Activated CD4-positive, alpha-beta T cell treated with anti-CD3 and anti-CD28 coated beads for 36 hours (primary cell): ENCODE data around the gene KCNAB1. TPM values are rescaled to one million over a fixed set of nuclear protein-coding genes. Genes with fewer than 3 reads are reported as not detected.

ENCODE experiments used
- ATAC-seq: fragments of 200-7000 bp; cut with Tn5 transposase; one replicate; pipeline ENCODE4 v1.10.0; 2021; ENCODE audit warnings: mild to moderate bottlenecking, moderate library complexity
- CTCF ChIA-PET: fragments of 350-600 bp; sonication (Branson Sonifier 250); formaldehyde crosslinking; loops from one replicate; lab custom pipeline; 2021; ENCODE audit warnings: antibody characterized with exemption; lab: Charles Lee
- POLR2A ChIA-PET: fragments of 350-600 bp; sonication (Branson Sonifier 250); formaldehyde crosslinking; loops from one replicate; lab custom pipeline; 2021; ENCODE audit warnings: antibody characterized with exemption, inconsistent platforms; lab: Charles Lee
- DNase-seq: peaks from one replicate; pipeline ENCODE4 v3.0.0-alpha.2; 2020
- H3K27ac Mint-ChIP-seq: one replicate; pipeline ENCODE4 v1.8.0; 2021; ENCODE audit warnings: mixed read lengths
- H3K27me3 Mint-ChIP-seq: one replicate; pipeline ENCODE4 v1.8.0; 2021; ENCODE audit warnings: mixed read lengths
- H3K36me3 Mint-ChIP-seq: one replicate; pipeline ENCODE4 v1.8.0; 2021; ENCODE audit warnings: low read depth, mixed read lengths
- H3K4me1 Mint-ChIP-seq: one replicate; pipeline ENCODE4 v1.8.0; 2021; ENCODE audit warnings: mixed read lengths
- H3K4me3 Mint-ChIP-seq: one replicate; pipeline ENCODE4 v1.8.0; 2021; ENCODE audit warnings: mild to moderate bottlenecking, moderate library complexity, mixed read lengths
- H3K9me3 Mint-ChIP-seq: one replicate; pipeline ENCODE4 v1.8.0; 2021; ENCODE audit warnings: low read depth, mixed read lengths
- intact Hi-C, 2 experiments: fragments of 100-400 bp; cut with DNase I in 1 of 2; cut with micrococcal nuclease in 1 of 2; formaldehyde crosslinking; loops; one replicate each; pipeline versions ENCODE4 v1.14.2 to v1.15.1; 2022 to 2024; cut with DNase I, micrococcal nuclease
- total RNA-seq, 2 experiments: library from RNA; stranded (reverse); gene quantifications; one replicate each; pipeline ENCODE4 v1.2.3, GENCODE V29; 2021

KCNAB1 gene
- total RNA-seq, 2 experiments from 2014 or later = not detected

GRCh38 chr3:156140001-156140595, 19.7 kb downstream of the KCNAB1 start:
- H3K27me3 Mint-ChIP-seq = peaks cover 22% of the 10 kb centered on the region
- ATAC-seq = no peak
- H3K9me3 Mint-ChIP-seq = no peaks in the 10 kb centered on the region
- no peaks in the 10 kb centered on the region for H3K4me1 Mint-ChIP-seq
- no peak overlapping the region for H3K27ac Mint-ChIP-seq
- intact Hi-C loops = loop anchor here in 1 of 2 experiments (10.0 kb wide), 1 partner anchor 715 kb away; no protein-coding TSS in a partner anchor
- no peak overlapping the region for H3K4me3 Mint-ChIP-seq
- ChIA-PET CTCF (interaction anchor here (1.3 kb wide), 1 partner anchor 13 kb away, joined by 4 read pairs; no protein-coding TSS in a partner anchor), POLR2A (no interaction called here)
- no peak for DNase-seq
- H3K36me3 Mint-ChIP-seq = no peaks in the 10 kb centered on the region

DNA sequence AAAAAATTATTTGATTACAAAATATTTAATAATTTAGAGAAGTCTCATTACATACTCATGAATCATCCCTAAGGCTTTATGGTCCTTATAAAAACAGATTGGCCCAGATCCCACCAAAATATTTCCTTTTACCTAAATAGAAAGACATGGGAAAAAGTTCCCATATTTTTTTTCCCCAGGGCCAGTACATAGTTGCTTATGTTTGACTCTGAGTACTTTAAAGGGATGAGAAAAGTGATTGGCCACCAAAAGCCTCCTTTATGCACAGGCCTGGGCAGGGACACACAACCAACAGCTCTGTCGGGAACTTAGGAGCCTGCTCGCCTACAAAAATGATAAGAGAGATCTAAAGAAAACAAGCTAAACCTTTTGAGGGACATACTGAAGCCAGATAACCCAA, 22.3 kb downstream of the KCNAB1 start:
- ATAC-seq (no peak), DNase-seq (no peak)
- ChIA-PET CTCF (interaction anchor here (0.9 to 2.7 kb wide), 2 partner anchors 9 to 11 kb away, joined by 3 to 16 read pairs; no protein-coding TSS in a partner anchor), POLR2A (no interaction called here)
- H3K9me3 Mint-ChIP-seq = no peaks in the 10 kb centered on the region
- no peak overlapping the region for H3K4me3 Mint-ChIP-seq
- no peak overlapping the region for H3K27ac Mint-ChIP-seq
- intact Hi-C loops = loop anchor here in 1 of 2 experiments (10.0 kb wide), 1 partner anchor 712 kb away; no protein-coding TSS in a partner anchor
- no peaks in the 10 kb centered on the region for H3K4me1 Mint-ChIP-seq
- H3K36me3 Mint-ChIP-seq = no peaks in the 10 kb centered on the region
- peaks cover 18% of the 10 kb centered on the region for H3K27me3 Mint-ChIP-seq

DNA sequence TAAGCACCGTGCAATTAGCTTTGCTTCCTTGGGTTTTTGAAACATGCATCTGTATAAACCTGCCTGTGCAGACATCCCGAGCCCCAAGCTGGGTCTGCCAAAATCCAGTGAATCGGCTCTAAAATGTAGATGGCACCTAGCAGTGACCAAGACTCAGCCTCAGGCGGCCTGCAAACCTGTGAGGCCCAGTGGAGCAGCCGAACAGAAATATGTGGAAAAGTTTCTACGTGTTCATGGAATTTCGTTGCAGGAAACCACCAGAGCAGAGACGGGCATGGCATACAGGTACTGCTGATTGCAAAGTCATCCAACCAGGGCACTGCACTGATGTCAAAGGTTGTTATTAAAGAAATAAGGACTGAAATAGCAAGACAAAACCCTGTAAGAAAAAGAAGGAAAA, 22.8 kb downstream of the KCNAB1 start:
- Mint-ChIP-seq H3K9me3 (no peaks in the 10 kb centered on the region), H3K27me3 (peaks cover 14% of the 10 kb centered on the region), H3K36me3 (no peaks in the 10 kb centered on the region), H3K4me1 (no peaks in the 10 kb centered on the region), H3K4me3 (no peak overlapping the region), H3K27ac (no peak overlapping the region)
- intact Hi-C loops = loop anchor here in 1 of 2 experiments (10.0 kb wide), 1 partner anchor 712 kb away; no protein-coding TSS in a partner anchor
- ATAC-seq (no peak), DNase-seq (no peak)
- ChIA-PET CTCF (interaction anchor here (0.9 to 2.7 kb wide), 3 partner anchors 8 to 367 kb away, joined by 3 to 16 read pairs (median 3); no protein-coding TSS in a partner anchor), POLR2A (no interaction called here)

- DNase-seq (no peak), ATAC-seq (no peak)
- POLR2A ChIA-PET = no interaction called here
- no peaks in the 10 kb centered on the region for H3K4me1 Mint-ChIP-seq
- intact Hi-C loops = loop anchor here in 1 of 2 experiments (10.0 kb wide), 1 partner anchor 711 kb away; no protein-coding TSS in a partner anchor
- H3K9me3 Mint-ChIP-seq = no peaks in the 10 kb centered on the region
- CTCF ChIA-PET = interaction anchor here (0.7 to 1.7 kb wide), 2 partner anchors 182 to 366 kb away, joined by 3 read pairs; no protein-coding TSS in a partner anchor
- no peak overlapping the region for H3K27ac Mint-ChIP-seq
- H3K36me3 Mint-ChIP-seq = no peaks in the 10 kb centered on the region
- no peak overlapping the region for H3K4me3 Mint-ChIP-seq
- H3K27me3 Mint-ChIP-seq = peaks cover 14% of the 10 kb centered on the region
Observed at GRCh38 chr3:156144060-156144459, 23.7 kb downstream of the KCNAB1 start.

GRCh38 chr3:156145866-156146265, 25.5 kb downstream of the KCNAB1 start:
- H3K4me3 Mint-ChIP-seq = no peak overlapping the region
- DNase-seq = no peak
- ATAC-seq = no peak
- peaks cover 7% of the 10 kb centered on the region for H3K27me3 Mint-ChIP-seq
- ChIA-PET CTCF (interaction anchor here (0.9 to 1.0 kb wide), 2 partner anchors 8 to 935 kb away, joined by 3 read pairs; no protein-coding TSS in a partner anchor), POLR2A (no interaction called here)
- H3K36me3 Mint-ChIP-seq = no peaks in the 10 kb centered on the region
- H3K27ac Mint-ChIP-seq = no peak overlapping the region
- no peaks in the 10 kb centered on the region for H3K9me3 Mint-ChIP-seq
- no peaks in the 10 kb centered on the region for H3K4me1 Mint-ChIP-seq
- intact Hi-C loops = loop anchor here in 1 of 2 experiments (10.0 kb wide), 1 partner anchor 709 kb away; no protein-coding TSS in a partner anchor

DNA sequence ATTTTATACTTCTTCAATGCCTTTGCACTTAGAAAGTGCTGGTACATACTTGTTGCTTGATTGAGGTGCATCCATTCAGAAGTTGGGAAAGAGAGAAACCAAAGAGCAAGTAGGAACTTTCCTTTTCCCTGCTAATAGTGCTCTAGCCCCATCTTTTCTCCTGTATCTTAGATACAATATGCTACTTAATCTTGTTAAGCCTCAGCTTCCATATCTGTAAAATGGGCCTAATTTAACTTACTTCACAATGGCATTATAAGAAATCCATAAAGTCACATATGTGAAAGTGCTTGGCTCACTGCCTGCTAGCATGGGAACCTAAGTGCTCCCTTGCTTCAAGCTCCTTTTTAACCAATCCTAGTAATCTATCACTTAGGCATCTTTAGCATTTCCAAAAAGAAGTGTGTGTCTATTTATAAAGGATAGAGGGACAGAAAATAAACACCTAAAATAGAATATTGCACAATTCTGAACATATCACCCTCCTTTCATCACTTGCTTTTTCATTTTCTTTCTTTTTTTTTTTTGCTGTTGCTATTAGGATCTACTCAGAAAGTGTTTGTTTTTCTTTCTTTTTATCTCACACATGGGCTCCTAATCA, 28.1 kb downstream of the KCNAB1 start:
- POLR2A ChIA-PET = interaction anchor here (0.6 kb wide), 1 partner anchor 687 kb away, joined by 3 read pairs; no protein-coding TSS in a partner anchor
- Mint-ChIP-seq H3K9me3 (no peaks in the 10 kb centered on the region), H3K36me3 (no peaks in the 10 kb centered on the region), H3K4me1 (no peaks in the 10 kb centered on the region), H3K27ac (no peak overlapping the region), H3K27me3 (peaks cover 4% of the 10 kb centered on the region), H3K4me3 (no peak overlapping the region)
- DNase-seq (no peak), ATAC-seq (no peak)
- CTCF ChIA-PET = interaction anchor here (0.6 to 7.1 kb wide), 11 partner anchors 102 to 1071 kb away, joined by 3 to 88 read pairs (median 3); no protein-coding TSS in a partner anchor
- intact Hi-C loops = loop anchor here in 1 of 2 experiments (10.0 kb wide), 1 partner anchor 706 kb away; no protein-coding TSS in a partner anchor

DNA sequence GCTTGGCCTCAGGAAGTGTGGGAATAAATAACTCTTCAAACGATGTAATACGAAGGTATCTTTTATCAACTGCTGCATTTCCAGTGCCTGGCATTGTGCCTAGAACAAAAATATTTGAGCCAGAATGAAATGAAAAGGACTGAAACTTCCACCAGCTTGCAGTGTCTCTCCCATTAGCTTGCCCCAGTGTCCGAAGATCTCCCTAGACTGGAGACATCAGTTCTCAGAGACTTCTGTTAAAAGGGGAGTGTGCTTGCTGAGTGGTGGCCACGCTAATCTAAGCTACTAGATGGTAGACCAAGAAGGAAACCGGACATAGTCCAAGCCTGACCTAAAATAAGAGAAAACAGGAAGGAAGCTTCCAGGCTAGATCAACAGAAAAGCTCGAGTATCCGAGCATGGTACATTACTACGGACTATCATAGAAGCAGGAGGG, 28.6 kb downstream of the KCNAB1 start:
- CTCF ChIA-PET = interaction anchor here (0.6 to 7.1 kb wide), 13 partner anchors 102 to 1071 kb away, joined by 3 to 88 read pairs (median 3); no protein-coding TSS in a partner anchor
- Mint-ChIP-seq H3K4me1 (no peaks in the 10 kb centered on the region), H3K27me3 (peaks cover 4% of the 10 kb centered on the region), H3K9me3 (no peaks in the 10 kb centered on the region), H3K36me3 (no peaks in the 10 kb centered on the region), H3K4me3 (no peak overlapping the region), H3K27ac (no peak overlapping the region)
- ATAC-seq (no peak), DNase-seq (no peak)
- intact Hi-C loops = loop anchor here in 1 of 2 experiments (10.0 kb wide), 1 partner anchor 706 kb away; no protein-coding TSS in a partner anchor
- POLR2A ChIA-PET = no interaction called here

DNA sequence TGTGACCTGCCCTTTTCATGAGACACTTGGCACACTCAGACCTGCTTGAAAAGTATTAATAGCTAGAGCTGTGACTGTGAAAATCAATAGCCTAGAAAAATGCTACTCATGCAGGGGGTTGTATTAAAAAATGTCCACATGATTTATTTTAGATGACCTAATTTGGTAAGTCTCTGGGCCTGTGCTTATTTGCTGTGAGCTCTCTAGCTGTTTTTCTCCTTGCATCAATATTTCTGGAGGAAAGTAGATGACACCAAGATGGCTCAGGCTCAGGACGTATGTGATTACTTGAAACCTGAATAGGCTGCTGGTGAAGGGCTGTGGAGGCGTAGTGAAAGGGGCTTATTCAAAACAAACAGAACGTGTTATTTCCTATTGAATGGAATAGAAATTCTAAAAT, 29.5 kb downstream of the KCNAB1 start:
- intact Hi-C loops = loop anchor here (1.0 to 10.0 kb wide), 10 partner anchors 233 to 1087 kb away; partner anchors contain the start of gene TIPARP (in 1 of the 2)
- DNase-seq (no peak), ATAC-seq (no peak)
- peaks cover 4% of the 10 kb centered on the region for H3K27me3 Mint-ChIP-seq
- H3K9me3 Mint-ChIP-seq = no peaks in the 10 kb centered on the region
- ChIA-PET POLR2A (no interaction called here), CTCF (interaction anchor here (0.6 to 7.1 kb wide), 21 partner anchors 8 to 1052 kb away, joined by 3 to 88 read pairs (median 3); no protein-coding TSS in a partner anchor)
- H3K36me3 Mint-ChIP-seq = no peaks in the 10 kb centered on the region
- H3K4me3 Mint-ChIP-seq = no peak overlapping the region
- H3K27ac Mint-ChIP-seq = no peak overlapping the region
- H3K4me1 Mint-ChIP-seq = no peaks in the 10 kb centered on the region

- Mint-ChIP-seq H3K9me3 (no peaks in the 10 kb centered on the region), H3K36me3 (no peaks in the 10 kb centered on the region), H3K27ac (no peak overlapping the region), H3K4me1 (no peaks in the 10 kb centered on the region), H3K4me3 (no peak overlapping the region), H3K27me3 (peaks cover 4% of the 10 kb centered on the region)
- ChIA-PET POLR2A (no interaction called here), CTCF (interaction anchor here (0.6 to 7.1 kb wide), 18 partner anchors 8 to 1051 kb away, joined by 3 to 88 read pairs (median 4); no protein-coding TSS in a partner anchor)
- peak; percentile 39 for ATAC-seq
- peak; percentile 43 for DNase-seq
- intact Hi-C loops = loop anchor here (1.0 to 10.0 kb wide), 10 partner anchors 232 to 1087 kb away; partner anchors contain the start of gene TIPARP (in 1 of the 2)
Observed at GRCh38 chr3:156150434-156151066, 30.2 kb downstream of the KCNAB1 start.

GRCh38 chr3:156151824-156152428, 31.5 kb downstream of the KCNAB1 start:
- no peaks in the 10 kb centered on the region for H3K36me3 Mint-ChIP-seq
- no peak overlapping the region for H3K4me3 Mint-ChIP-seq
- no peak overlapping the region for H3K27ac Mint-ChIP-seq
- intact Hi-C loops = loop anchor here (1.0 to 10.0 kb wide), 9 partner anchors 230 to 1085 kb away; partner anchors contain the start of gene TIPARP (in 1 of the 2)
- H3K4me1 Mint-ChIP-seq = no peaks in the 10 kb centered on the region
- H3K27me3 Mint-ChIP-seq = no peaks in the 10 kb centered on the region
- ChIA-PET CTCF (interaction anchor here (0.6 to 7.1 kb wide), 32 partner anchors 10 to 1347 kb away, joined by 3 to 88 read pairs (median 5); no protein-coding TSS in a partner anchor), POLR2A (no interaction called here)
- H3K9me3 Mint-ChIP-seq = no peaks in the 10 kb centered on the region
- peak; percentile 77 for DNase-seq
- peak; percentile 78 for ATAC-seq
